ENCODE measurements around the gene NTPCR.
A peak's percentile ranks its signal among the peaks of the same experiment; 100 is the strongest.
"Not testable (repeated sequence)": the region's sequence is repeated elsewhere in the genome, so short reads cannot be mapped to it uniquely, and the experiment has no call there.

The NTPCR gene, protein sequence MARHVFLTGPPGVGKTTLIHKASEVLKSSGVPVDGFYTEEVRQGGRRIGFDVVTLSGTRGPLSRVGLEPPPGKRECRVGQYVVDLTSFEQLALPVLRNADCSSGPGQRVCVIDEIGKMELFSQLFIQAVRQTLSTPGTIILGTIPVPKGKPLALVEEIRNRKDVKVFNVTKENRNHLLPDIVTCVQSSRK

GRCh38 chr1:232950197-232951176, at the start of gene NTPCR:
Gene NTPCR (plus strand): TSS chr1:232950611. CDS start chr1:232950711, 100 bp downstream.
- FAIRE-seq = peak; percentile 60
- DNase-seq (ENCODE audit: low spot score) = peak; percentile 89

GRCh38 chr1:232900818-232901217, 49.6 kb upstream of the NTPCR start:
- FAIRE-seq (no peak), DNase-seq (ENCODE audit: low spot score) (no peak)

DNA sequence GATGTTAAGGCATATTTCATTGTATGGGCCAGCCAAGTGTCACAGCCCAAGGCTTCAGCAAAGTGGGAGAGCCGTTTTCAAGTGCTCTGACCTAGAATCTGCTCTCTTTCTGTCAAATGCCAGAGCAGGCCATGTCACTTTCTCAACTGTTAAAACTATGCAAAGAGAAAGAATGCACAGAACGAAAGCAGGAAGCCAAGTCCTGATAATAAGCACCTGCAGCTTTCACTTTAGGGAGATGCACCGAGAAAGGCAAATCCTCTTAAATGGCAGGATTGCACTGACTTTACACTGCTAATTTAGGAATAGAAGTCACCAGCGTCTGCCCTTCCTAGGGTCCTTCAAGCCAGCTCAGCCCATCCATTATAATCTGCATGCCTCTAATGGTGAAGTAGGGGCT, 49.2 kb upstream of the NTPCR start:
- no peak for FAIRE-seq
- no peak for DNase-seq (ENCODE audit: low spot score)

- no peak for DNase-seq (ENCODE audit: low spot score)
- FAIRE-seq = no peak
Measured at GRCh38 chr1:232902774-232903350, 47.5 kb upstream of the NTPCR start.

DNA sequence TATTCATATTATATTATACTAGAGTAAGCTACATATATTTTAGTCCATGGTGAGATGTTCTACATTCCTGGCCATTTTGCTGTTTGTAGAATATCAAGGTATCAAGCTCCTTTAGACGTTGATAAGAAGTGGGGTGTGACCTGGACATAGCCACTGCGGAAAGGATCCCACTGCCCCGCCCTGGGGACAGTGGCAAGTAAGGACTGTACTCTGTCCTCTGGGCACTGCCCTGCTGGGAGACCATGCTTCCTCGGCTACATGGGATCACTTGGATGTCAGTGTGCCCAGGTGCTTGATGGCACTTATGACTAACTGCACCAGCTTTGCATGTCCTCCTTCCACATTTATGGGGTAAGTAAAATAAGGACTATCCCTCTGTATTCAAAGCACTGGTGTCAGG, 46.3 kb upstream of the NTPCR start:
- DNase-seq (ENCODE audit: low spot score) (no peak), FAIRE-seq (no peak)

- peak; percentile 78 for DNase-seq (ENCODE audit: low spot score)
Measured at GRCh38 chr1:232904566-232904965, 45.8 kb upstream of the NTPCR start.

GRCh38 chr1:232905331-232906034, 44.9 kb upstream of the NTPCR start:
- DNase-seq (ENCODE audit: low spot score) (peak; percentile 28), FAIRE-seq (no peak)

More at GRCh38 chr1:232904566-232904965, 45.8 kb upstream of the NTPCR start:
- peak; percentile 88 for FAIRE-seq

DNA sequence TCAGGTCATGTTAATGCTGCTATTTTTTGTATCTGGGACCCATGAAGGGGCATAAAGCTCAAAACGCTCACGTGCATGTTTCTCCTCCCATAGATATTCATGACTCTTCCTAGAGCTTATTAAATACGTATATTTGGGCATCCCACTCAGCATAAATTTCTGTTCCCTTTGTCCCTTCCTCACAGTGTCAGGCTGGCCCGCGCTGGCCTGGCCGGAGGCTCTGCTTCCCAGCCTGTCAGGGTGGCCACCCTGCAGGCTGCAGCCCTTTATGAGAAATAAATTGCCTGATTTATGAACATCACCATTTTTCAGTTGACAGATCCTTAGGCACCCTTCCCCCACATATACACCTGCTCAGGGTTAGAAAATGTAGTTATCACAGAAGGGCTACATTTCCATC, 44.0 kb upstream of the NTPCR start:
- DNase-seq (ENCODE audit: low spot score) = no peak
- no peak for FAIRE-seq

DNA sequence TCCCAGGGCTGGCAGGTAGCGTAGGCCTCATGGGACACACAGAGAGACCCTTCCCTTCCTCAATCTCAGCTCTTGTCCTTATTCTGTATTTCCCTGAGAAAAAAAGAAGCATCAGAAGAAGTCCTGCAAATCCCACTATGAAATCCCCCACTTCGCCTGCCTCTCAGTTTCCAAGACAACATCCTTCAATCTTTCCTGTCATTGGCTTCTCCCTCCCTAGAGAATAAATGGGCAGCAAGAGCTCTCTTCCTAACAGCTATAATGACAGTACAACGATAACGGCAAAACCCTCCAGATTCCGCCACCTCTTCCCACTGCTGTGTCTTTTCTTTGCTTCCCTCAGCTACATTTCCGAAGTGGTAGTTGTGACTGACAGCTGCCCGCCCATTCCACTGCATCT, 41.6 kb upstream of the NTPCR start:
- FAIRE-seq (no peak), DNase-seq (ENCODE audit: low spot score) (no peak)

GRCh38 chr1:232909752-232910151, 40.7 kb upstream of the NTPCR start:
- DNase-seq (ENCODE audit: low spot score) = no peak
- FAIRE-seq = no peak

DNA sequence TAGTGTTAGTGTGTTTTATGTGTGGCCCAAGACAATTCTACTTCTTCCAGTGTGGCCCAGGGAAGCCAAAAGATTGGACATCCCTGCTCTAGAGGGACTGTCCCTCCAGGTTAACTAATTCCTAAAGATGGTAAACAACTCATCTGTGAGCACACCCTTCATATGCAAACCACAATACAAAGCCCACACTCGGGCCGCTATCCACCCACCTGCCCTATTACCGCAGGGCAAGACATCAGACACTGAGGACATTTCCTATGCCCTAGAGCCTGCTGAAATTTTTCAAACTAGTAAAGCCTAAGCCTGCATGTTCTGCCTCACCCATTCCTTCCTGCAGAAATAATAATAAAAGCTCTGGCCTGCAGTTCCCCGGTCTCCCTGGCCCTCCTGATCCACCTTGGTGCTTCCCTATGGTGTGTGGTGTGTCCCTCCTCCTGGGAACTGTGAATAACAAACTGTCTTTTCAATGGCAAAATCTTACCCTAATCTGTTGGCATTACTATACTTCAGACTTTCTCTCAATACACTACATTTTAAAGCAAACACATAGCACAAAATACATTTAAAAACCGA, 39.3 kb upstream of the NTPCR start:
- DNase-seq (ENCODE audit: low spot score) (no peak), FAIRE-seq (no peak)

- FAIRE-seq = no peak
- DNase-seq (ENCODE audit: low spot score) = no peak
Measured at GRCh38 chr1:232912845-232913580, 37.4 kb upstream of the NTPCR start.

GRCh38 chr1:232914271-232914670, 36.1 kb upstream of the NTPCR start:
- DNase-seq (ENCODE audit: low spot score); FAIRE-seq: not testable (repeated sequence)

- FAIRE-seq = no peak
- no peak for DNase-seq (ENCODE audit: low spot score)
Measured at GRCh38 chr1:232915212-232915611, 35.2 kb upstream of the NTPCR start.

GRCh38 chr1:232917053-232917452, 33.4 kb upstream of the NTPCR start:
- FAIRE-seq (no peak), DNase-seq (ENCODE audit: low spot score) (no peak)

- DNase-seq (ENCODE audit: low spot score) = no peak
- FAIRE-seq = no peak
Measured at GRCh38 chr1:232921381-232921780, 29.0 kb upstream of the NTPCR start.

DNA sequence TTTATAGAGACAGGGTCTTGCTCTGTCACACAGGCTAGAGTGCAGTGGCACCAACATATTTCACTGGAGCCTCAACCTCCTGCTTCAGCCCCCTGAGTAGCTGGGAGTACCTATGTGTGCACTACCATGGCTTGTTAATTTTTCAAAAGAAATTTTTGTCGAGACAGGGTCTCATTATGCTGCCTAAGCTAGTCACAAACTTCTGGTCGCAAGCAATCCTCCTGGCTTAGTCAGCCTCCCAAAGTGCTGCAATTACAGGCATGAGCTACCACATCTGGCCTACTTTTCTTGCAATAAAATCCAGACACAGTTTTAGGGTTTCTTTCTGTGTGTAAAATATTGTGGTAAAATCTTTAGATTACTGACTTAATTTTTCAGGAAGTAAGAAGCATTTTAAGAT, 27.9 kb upstream of the NTPCR start:
- FAIRE-seq = no peak
- no peak for DNase-seq (ENCODE audit: low spot score)

- DNase-seq (ENCODE audit: low spot score) = peak; percentile 96
Measured at GRCh38 chr1:232923739-232924386, 26.5 kb upstream of the NTPCR start.

GRCh38 chr1:232924874-232925273, 25.5 kb upstream of the NTPCR start:
- no peak for FAIRE-seq

More at GRCh38 chr1:232923739-232924386, 26.5 kb upstream of the NTPCR start:
- FAIRE-seq = peak; percentile 97

More at GRCh38 chr1:232924874-232925273, 25.5 kb upstream of the NTPCR start:
- no peak for DNase-seq (ENCODE audit: low spot score)
